Astrocyte (in vitro differentiated cells and primary cell): Measurements from ENCODE around the gene LFNG. TPM values are rescaled to one million over a fixed set of nuclear protein-coding genes. Genes with fewer than 3 reads are reported as not detected.

Experiments
- DNase-seq: peaks from one replicate; pipeline ENCODE4 v3.0.0-alpha.2; 2010; ENCODE audit warnings: low read depth
- FAIRE-seq: peaks from 2 replicates; lab custom pipeline; 2011; peaks lifted over from hg19 to GRCh38; lab: Jason Lieb, UNC
- H2AFZ ChIP-seq: 2 replicates; pipeline ENCODE4 v1.6.0; 2012; ENCODE audit warnings: low read depth, low read length, inconsistent platforms
- H3K27ac ChIP-seq: 2 replicates; pipeline ENCODE4 v1.5.1; 2011; ENCODE audit warnings: low read depth, low read length, inconsistent platforms
- H3K27me3 ChIP-seq: 2 replicates; pipeline ENCODE4 v1.6.0; 2011; ENCODE audit warnings: low read length, inconsistent platforms; ENCODE audit not compliant: insufficient read depth
- H3K36me3 ChIP-seq: 2 replicates; pipeline ENCODE4 v1.5.1; 2011; ENCODE audit warnings: low read length, inconsistent platforms; ENCODE audit not compliant: insufficient read depth
- H3K4me1 ChIP-seq: 2 replicates; pipeline ENCODE4 v1.5.1; 2011; ENCODE audit warnings: low read length, inconsistent platforms; ENCODE audit not compliant: insufficient read depth
- H3K4me2 ChIP-seq: 2 replicates; pipeline ENCODE4 v1.6.0; 2012; ENCODE audit warnings: low read length, inconsistent platforms
- H3K4me3 ChIP-seq: 2 replicates; pipeline ENCODE4 v1.5.1; 2011; ENCODE audit warnings: low read depth, mild to moderate bottlenecking, low read length, inconsistent platforms; ENCODE audit not compliant: insufficient read depth
- H3K79me2 ChIP-seq: 2 replicates; pipeline ENCODE4 v1.6.0; 2012; ENCODE audit warnings: mild to moderate bottlenecking, low read length, inconsistent platforms; ENCODE audit not compliant: insufficient read depth
- H3K9ac ChIP-seq: 2 replicates; pipeline ENCODE4 v1.6.0; 2012; ENCODE audit warnings: mild to moderate bottlenecking, low read length, inconsistent platforms
- H3K9me3 ChIP-seq: 2 replicates; pipeline ENCODE4 v1.5.1; 2012; ENCODE audit warnings: low read depth, mild to moderate bottlenecking, low read length, inconsistent platforms; ENCODE audit not compliant: insufficient read depth
- H4K20me1 ChIP-seq: 2 replicates; pipeline ENCODE4 v1.6.0; 2012; ENCODE audit warnings: low read length, inconsistent platforms; ENCODE audit not compliant: insufficient read depth
- H3K27ac Mint-ChIP-seq: one replicate; pipeline ENCODE4 v1.8.0; 2021; ENCODE audit warnings: mild to moderate bottlenecking, mixed read lengths; ENCODE audit not compliant: unreplicated experiment
- H3K27me3 Mint-ChIP-seq: one replicate; pipeline ENCODE4 v1.8.0; 2021; ENCODE audit warnings: low read depth, mixed read lengths; ENCODE audit not compliant: unreplicated experiment
- H3K36me3 Mint-ChIP-seq: one replicate; pipeline ENCODE4 v1.8.0; 2021; ENCODE audit warnings: low read depth, mixed read lengths; ENCODE audit not compliant: unreplicated experiment
- H3K4me1 Mint-ChIP-seq: one replicate; pipeline ENCODE4 v1.8.0; 2021; ENCODE audit warnings: low read depth, mixed read lengths; ENCODE audit not compliant: unreplicated experiment
- H3K4me3 Mint-ChIP-seq: one replicate; pipeline ENCODE4 v1.8.0; 2021; ENCODE audit warnings: mild to moderate bottlenecking, moderate library complexity, mixed read lengths; ENCODE audit not compliant: unreplicated experiment
- H3K9me3 Mint-ChIP-seq: one replicate; pipeline ENCODE4 v1.8.0; 2021; ENCODE audit warnings: mild to moderate bottlenecking, mixed read lengths; ENCODE audit not compliant: unreplicated experiment
- EZH2 ChIP-seq: IDR thresholded peaks from 2 replicates; pipeline ENCODE4 v1.6.1; 2012; ENCODE audit warnings: mild to moderate bottlenecking, low read length, inconsistent platforms; ENCODE audit not compliant: insufficient read depth
- total RNA-seq: library from RNA; stranded (reverse); gene quantifications from 2 replicates; pipeline ENCODE4 v1.2.1, GENCODE V29; 2021
- TF ChIP-seq, protein P1 (sequence below): IDR thresholded peaks from 2 replicates; pipeline ENCODE4 v1.5.1; 2011; ENCODE audit warnings: low read depth, mild to moderate bottlenecking, inconsistent platforms, low read length, moderate library complexity; ENCODE audit not compliant: insufficient read depth

LFNG gene
- total RNA-seq, 1 donor from 2014 or later, result 58.6 TPM

DNA sequence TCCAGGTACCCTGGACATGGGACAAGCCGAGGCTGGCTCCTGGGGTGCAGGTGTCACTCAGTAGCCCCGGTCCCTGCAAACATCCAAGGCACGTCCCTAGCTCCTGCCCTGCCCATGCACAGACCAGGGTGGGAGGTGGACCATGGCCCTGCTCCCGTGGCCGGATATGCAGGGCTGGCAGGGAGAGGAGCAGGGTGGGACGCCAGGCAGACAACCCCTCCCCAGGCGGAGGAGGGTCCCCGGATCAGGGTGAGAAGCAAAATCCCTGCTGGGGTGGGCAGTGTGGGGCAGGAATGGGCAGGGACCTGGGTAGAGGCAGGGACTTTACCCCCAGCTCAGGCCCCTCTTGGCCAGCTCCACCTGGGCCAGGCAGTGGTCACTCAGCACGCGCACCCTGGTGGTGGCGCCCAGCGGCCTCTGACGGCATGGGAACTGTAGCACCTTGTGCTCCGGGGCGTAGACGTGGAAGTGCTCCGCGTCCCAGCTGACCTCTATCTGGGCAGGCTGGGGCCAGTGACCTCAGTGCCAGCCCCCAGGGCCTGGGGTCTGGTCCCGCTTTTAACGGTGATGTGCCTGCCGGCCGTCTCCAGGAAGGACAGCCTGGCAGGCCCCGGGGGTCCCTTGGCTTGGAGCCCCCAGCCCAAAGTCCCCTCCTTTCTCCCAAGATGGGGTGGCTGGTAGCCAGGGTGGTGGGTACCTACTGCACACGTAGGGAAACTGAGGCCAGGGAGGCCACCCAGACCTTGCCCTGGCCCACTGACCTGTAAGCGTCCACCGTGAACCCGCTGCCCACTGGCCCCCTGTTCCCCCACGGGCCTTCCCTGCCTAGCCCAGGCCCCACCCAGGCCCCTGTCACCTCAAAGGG, 44.5 kb upstream of the LFNG start:
- H3K27ac Mint-ChIP-seq, result no peak overlapping the region
- no peak for TF ChIP-seq EZH2
- TF ChIP-seq, protein P1, sequence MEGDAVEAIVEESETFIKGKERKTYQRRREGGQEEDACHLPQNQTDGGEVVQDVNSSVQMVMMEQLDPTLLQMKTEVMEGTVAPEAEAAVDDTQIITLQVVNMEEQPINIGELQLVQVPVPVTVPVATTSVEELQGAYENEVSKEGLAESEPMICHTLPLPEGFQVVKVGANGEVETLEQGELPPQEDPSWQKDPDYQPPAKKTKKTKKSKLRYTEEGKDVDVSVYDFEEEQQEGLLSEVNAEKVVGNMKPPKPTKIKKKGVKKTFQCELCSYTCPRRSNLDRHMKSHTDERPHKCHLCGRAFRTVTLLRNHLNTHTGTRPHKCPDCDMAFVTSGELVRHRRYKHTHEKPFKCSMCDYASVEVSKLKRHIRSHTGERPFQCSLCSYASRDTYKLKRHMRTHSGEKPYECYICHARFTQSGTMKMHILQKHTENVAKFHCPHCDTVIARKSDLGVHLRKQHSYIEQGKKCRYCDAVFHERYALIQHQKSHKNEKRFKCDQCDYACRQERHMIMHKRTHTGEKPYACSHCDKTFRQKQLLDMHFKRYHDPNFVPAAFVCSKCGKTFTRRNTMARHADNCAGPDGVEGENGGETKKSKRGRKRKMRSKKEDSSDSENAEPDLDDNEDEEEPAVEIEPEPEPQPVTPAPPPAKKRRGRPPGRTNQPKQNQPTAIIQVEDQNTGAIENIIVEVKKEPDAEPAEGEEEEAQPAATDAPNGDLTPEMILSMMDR, result no peak
- Histone ChIP-seq H3K4me1 (peaks cover 30% of the 10 kb centered on the region), H4K20me1 (no peaks in the 10 kb centered on the region), H3K4me2 (no peak overlapping the region), H3K9me3 (no peaks in the 10 kb centered on the region), H3K36me3 (no peaks in the 10 kb centered on the region), H3K79me2 (no peaks in the 10 kb centered on the region), H3K27me3 (no peaks in the 10 kb centered on the region), H3K9ac (no peak overlapping the region), H3K27ac (no peak overlapping the region), H2AFZ (no peak overlapping the region), H3K4me3 (no peak overlapping the region)
- peaks cover 7% of the 10 kb centered on the region for H3K27me3 Mint-ChIP-seq
- no peaks in the 10 kb centered on the region for H3K36me3 Mint-ChIP-seq
- no peaks in the 10 kb centered on the region for H3K9me3 Mint-ChIP-seq
- peaks cover 10% of the 10 kb centered on the region for H3K4me1 Mint-ChIP-seq
- FAIRE-seq (no peak), DNase-seq (no peak)
- no peak overlapping the region for H3K4me3 Mint-ChIP-seq

DNA sequence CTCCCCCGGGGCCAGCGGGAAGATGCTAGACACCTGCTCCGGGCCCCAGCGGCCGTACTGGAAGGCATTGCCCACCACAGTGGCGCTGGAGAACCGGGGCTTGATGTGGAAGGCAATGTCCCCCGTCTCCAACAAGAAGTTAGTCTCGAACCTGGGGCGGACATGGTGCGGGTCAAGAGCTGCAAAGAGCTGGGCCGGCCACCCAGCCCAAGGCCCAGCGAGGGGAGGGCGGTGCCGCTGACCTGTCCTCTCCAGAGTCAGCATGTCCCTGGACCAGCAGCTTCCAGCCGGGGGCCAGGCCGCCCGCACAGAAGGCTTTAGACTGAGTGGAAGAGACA, 43.9 kb upstream of the LFNG start:
- no peaks in the 10 kb centered on the region for H3K9me3 Mint-ChIP-seq
- Histone ChIP-seq H3K4me1 (peaks cover 28% of the 10 kb centered on the region), H3K79me2 (no peaks in the 10 kb centered on the region), H3K27ac (no peak overlapping the region), H3K36me3 (no peaks in the 10 kb centered on the region), H3K9me3 (no peaks in the 10 kb centered on the region), H3K27me3 (no peaks in the 10 kb centered on the region), H3K9ac (no peak overlapping the region), H2AFZ (no peak overlapping the region), H4K20me1 (no peaks in the 10 kb centered on the region), H3K4me3 (no peak overlapping the region), H3K4me2 (no peak overlapping the region)
- FAIRE-seq (no peak), DNase-seq (no peak)
- H3K27ac Mint-ChIP-seq, result no peak overlapping the region
- H3K4me1 Mint-ChIP-seq, result peaks cover 5% of the 10 kb centered on the region
- no peak overlapping the region for H3K4me3 Mint-ChIP-seq
- H3K27me3 Mint-ChIP-seq, result peaks cover 7% of the 10 kb centered on the region
- TF ChIP-seq EZH2, result no peak
- TF ChIP-seq, protein P1, result no peak
- H3K36me3 Mint-ChIP-seq, result no peaks in the 10 kb centered on the region

DNA sequence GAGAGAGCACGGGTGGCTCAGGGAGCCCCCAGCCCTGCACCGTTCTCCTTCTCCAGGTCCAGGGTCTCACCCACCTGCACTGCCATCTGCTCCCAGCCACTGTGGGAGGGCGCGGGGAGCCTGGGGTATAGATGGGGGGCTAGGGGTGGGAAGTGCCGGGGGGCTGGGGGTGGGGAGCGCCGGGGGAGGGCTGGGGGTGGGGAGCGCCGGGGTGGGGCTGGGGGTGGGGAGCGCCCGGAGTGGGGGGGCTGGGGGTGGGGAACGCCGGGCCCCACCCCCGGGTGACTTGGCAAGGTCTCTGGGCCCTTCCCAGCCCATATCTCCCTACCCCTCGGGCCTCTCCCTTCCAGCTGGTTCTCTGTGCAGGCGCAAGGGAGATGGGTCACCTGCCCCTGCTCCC, 43.3 kb upstream of the LFNG start, which contains the start of gene GRIFIN:
GRIFIN (minus strand) TSS at position 101 of the 400 bp plus-strand sequence; CDS start at position 86, 15 bp downstream.
- no peak within 1 kb of the TSS for H3K4me2 ChIP-seq
- Mint-ChIP-seq H3K4me1 (peaks cover 1% of the 10 kb centered on the region), H3K4me3 (no peak within 1 kb of the TSS), H3K36me3 (no peaks in the 10 kb centered on the region), H3K27ac (no peak within 1 kb of the TSS), H3K9me3 (no peaks in the 10 kb centered on the region), H3K27me3 (peaks cover 12% of the 10 kb centered on the region)
- TF ChIP-seq, protein P1, result no peak
- no peak for TF ChIP-seq EZH2
- DNase-seq, result no peak
- no peaks in the 10 kb centered on the region for H3K36me3 ChIP-seq
- peaks cover 22% of the 10 kb centered on the region for H3K4me1 ChIP-seq
- H4K20me1 ChIP-seq, result no peaks in the 10 kb centered on the region
- no peak within 1 kb of the TSS for H3K27ac ChIP-seq
- H3K4me3 ChIP-seq, result no peak within 1 kb of the TSS
- no peaks in the 10 kb centered on the region for H3K27me3 ChIP-seq
- H3K9ac ChIP-seq, result no peak within 1 kb of the TSS
- FAIRE-seq, result no peak
- no peaks in the 10 kb centered on the region for H3K9me3 ChIP-seq
- H2AFZ ChIP-seq, result no peak within 1 kb of the TSS
- H3K79me2 ChIP-seq, result no peaks in the 10 kb centered on the region
